GM15510 (cell line): Measurements from ENCODE around the gene RMND5B.

Source experiments
- POLR2A ChIP-seq: IDR thresholded peaks from 3 replicates; pipeline ENCODE4 v1.6.1; 2011; ENCODE audit warnings: borderline replicate concordance; ENCODE audit not compliant: insufficient read length; ENCODE audit errors: extremely low read depth

Gene RMND5B

GRCh38 chr5:178108966-178109365, 21.8 kb upstream of the RMND5B start:
- TF ChIP-seq POLR2A = no peak

GRCh38 chr5:178110511-178110910, 20.3 kb upstream of the RMND5B start:
- no peak for TF ChIP-seq POLR2A

- no peak for TF ChIP-seq POLR2A
These were observed 18.9 kb upstream of the RMND5B start for GRCh38 chr5:178111925-178112324.

- no peak for TF ChIP-seq POLR2A
These were observed 18.3 kb upstream of the RMND5B start for GRCh38 chr5:178112545-178112944.

GRCh38 chr5:178113141-178113787, 17.6 kb upstream of the RMND5B start, which contains the start of gene N4BP3:
N4BP3 (plus strand) TSS chr5:178113532; CDS start chr5:178119584, 6,052 bp downstream.
- TF ChIP-seq POLR2A = peak; percentile 41

- no peak for TF ChIP-seq POLR2A
These were observed 16.9 kb upstream of the RMND5B start for GRCh38 chr5:178113841-178114324.

- no peak for TF ChIP-seq POLR2A
These were observed 16.3 kb upstream of the RMND5B start for GRCh38 chr5:178114325-178115135.

- no peak for TF ChIP-seq POLR2A
These were observed 15.5 kb upstream of the RMND5B start for GRCh38 chr5:178115136-178115813.

GRCh38 chr5:178115814-178116142, 15.0 kb upstream of the RMND5B start:
- no peak for TF ChIP-seq POLR2A

GRCh38 chr5:178116143-178116885, 14.5 kb upstream of the RMND5B start:
- TF ChIP-seq POLR2A = peak; percentile 59

GRCh38 chr5:178117923-178118701, 12.7 kb upstream of the RMND5B start:
- peak; percentile 13 for TF ChIP-seq POLR2A

- TF ChIP-seq POLR2A = no peak
These were observed 10.8 kb upstream of the RMND5B start for GRCh38 chr5:178119915-178120606.

GRCh38 chr5:178120607-178121357, 10.0 kb upstream of the RMND5B start:
- peak; percentile 17 for TF ChIP-seq POLR2A
